Thyroid gland (tissue), 4 donors: Measurements from ENCODE around the gene NUFIP1. TPM values are rescaled to one million over a fixed set of nuclear protein-coding genes. Genes with fewer than 3 reads are reported as not detected.

ENCODE experiments used
- DNase-seq, 2 donors: peaks; one replicate each; pipeline ENCODE4 v3.0.0-alpha.2; 2019
- H3K27ac ChIP-seq, 3 donors: fragments of 200-600 bp; sonication (generic); 1 replicate in 2 of 3; 2 replicates in 1 of 3; pipeline ENCODE4 v1.5.1; 2016 to 2019; ENCODE audit warnings: mild to moderate bottlenecking in 1 of 3, moderate library complexity in 1 of 3
- H3K27me3 ChIP-seq: fragments of 200-600 bp; sonication (generic); one replicate; pipeline ENCODE4 v1.5.1; 2019
- H3K36me3 ChIP-seq, 2 donors: fragments of 200-600 bp; sonication (generic); one replicate each; pipeline ENCODE4 v1.5.1; 2016 to 2019
- H3K4me1 ChIP-seq, 2 donors: fragments of 200-600 bp; sonication (generic); one replicate each; pipeline ENCODE4 v1.5.1; 2017 to 2019
- H3K4me3 ChIP-seq, 3 donors: fragments of 200-600 bp; sonication (generic); replicated peaks in 1 of 3; 1 replicate in 2 of 3; 2 replicates in 1 of 3; pipeline ENCODE4 v1.5.1; 2016; ENCODE audit warnings: mild to moderate bottlenecking in 1 of 3
- H3K9me3 ChIP-seq: fragments of 200-600 bp; sonication (generic); one replicate; pipeline ENCODE4 v1.5.1; 2017
- CTCF ChIP-seq, 6 experiments: fragments of 200-600 bp in 3 of 6; fragments of 450-650 bp in 3 of 6; sonication (generic) in 3 of 6; IDR thresholded peaks; one replicate each; pipeline ENCODE4 v1.5.1; 2016 to 2019; ENCODE audit warnings: antibody characterized with exemption in 6 of 6, mild to moderate bottlenecking in 2 of 6, inconsistent platforms in 1 of 6, moderate library complexity in 1 of 6
- POLR2A ChIP-seq, 2 donors: fragments of 450-650 bp; IDR thresholded peaks; one replicate each; pipeline ENCODE4 v1.6.1; 2017; ENCODE audit warnings: antibody characterized with exemption in 2 of 2, mild to moderate bottlenecking in 2 of 2, moderate library complexity in 1 of 2
- WGBS, 2 donors: methylation state at CpG; one replicate each; pipeline ENCODE4 v1.1.5; 2017; 5-methylcytosine and 5-hydroxymethylcytosine counted together
- intact Hi-C: fragments of 100-400 bp; cut with DNase I; formaldehyde crosslinking; loops from one replicate; pipeline ENCODE4 v1.15.1; 2023
- total RNA-seq, 4 donors: library from RNA; depleted of rRNA; stranded (reverse); fragments of >200 nt; gene quantifications; one replicate each; pipeline ENCODE4 v1.2.3, GENCODE V29; 2016

Gene NUFIP1
- total RNA-seq, 4 donors from 2014 or later: 3.2 to 4.3 (median 3.5) TPM

GRCh38 chr13:44972956-44973581 lies 16.2 kb downstream of the NUFIP1 start:
- H3K36me3 ChIP-seq: peaks cover 0 to 6% of the 10 kb centered on the region in 2 donors
- 13 to 14% methylated on average over 3 of the region's 3 CpGs for WGBS, 2 donors
- H3K27me3 ChIP-seq: no peaks in the 10 kb centered on the region
- DNase-seq: no peak
- no peak overlapping the region for H3K27ac ChIP-seq
- TF ChIP-seq POLR2A (IDR thresholded peaks at IDR 0.05): no peak
- peak; percentile 25 to 59 (median 42) for TF ChIP-seq CTCF (IDR thresholded peaks at IDR 0.05)
- peaks cover 3 to 9% of the 10 kb centered on the region in 2 donors for H3K4me1 ChIP-seq
- intact Hi-C loops: loop anchor here (10.0 kb wide), 1 partner anchor 58 kb away; no protein-coding TSS in a partner anchor
- H3K9me3 ChIP-seq: no peaks in the 10 kb centered on the region
- H3K4me3 ChIP-seq: no peak overlapping the region

DNA sequence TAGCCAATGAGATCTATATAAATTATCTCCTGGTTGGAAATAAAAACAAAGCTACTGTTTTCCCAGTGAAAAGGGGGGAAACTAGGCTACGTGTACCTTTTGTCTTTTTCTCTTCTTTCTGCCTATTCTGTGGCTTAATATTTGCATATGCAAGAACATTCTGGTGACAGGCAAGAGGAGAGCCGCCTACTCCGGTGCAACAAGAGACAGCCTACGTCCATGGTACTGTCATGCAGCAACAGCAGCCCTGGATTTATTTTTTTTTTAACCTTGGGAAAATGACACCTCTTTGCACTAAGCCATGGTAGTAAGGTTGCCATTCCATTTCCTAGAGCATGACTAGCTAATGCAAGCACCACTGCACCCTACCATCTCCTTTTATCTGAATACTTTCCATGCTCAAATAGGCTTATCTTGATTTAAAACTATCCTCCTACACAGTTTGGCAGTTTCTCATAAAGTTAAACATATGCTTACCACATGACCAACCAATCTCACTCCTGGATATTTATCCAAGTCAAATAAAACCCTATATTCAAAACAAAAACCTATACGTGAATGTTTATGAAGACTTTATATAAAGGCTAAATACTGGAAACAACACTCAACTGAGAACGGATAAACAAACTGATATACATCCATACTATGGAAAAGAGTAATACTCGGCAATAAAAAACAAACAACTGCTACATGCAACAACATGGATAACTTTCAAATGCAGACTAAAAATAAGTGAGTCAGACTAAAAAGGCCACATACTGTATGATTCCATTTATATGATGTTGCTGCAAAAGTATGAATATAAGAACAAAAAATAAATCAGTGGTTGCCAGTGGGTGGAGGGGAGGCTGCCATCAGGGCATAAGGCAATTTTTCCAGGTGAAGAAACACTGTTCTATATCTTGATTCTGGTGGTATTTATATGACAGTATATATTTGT lies 17.3 kb downstream of the NUFIP1 start:
- Histone ChIP-seq H3K4me3 (no peak overlapping the region), H3K27ac (no peak overlapping the region), H3K9me3 (no peaks in the 10 kb centered on the region), H3K27me3 (no peaks in the 10 kb centered on the region), H3K4me1 (peaks cover 3 to 9% of the 10 kb centered on the region in 2 donors), H3K36me3 (no peaks in the 10 kb centered on the region)
- no peak for DNase-seq
- TF ChIP-seq CTCF (IDR thresholded peaks at IDR 0.05): no peak
- TF ChIP-seq POLR2A (IDR thresholded peaks at IDR 0.05): no peak
- intact Hi-C loops: loop anchor here (10.0 kb wide), 1 partner anchor 57 kb away; no protein-coding TSS in a partner anchor
- WGBS, 2 donors: 94 to 95% methylated on average over 7 of the region's 7 CpGs

DNA sequence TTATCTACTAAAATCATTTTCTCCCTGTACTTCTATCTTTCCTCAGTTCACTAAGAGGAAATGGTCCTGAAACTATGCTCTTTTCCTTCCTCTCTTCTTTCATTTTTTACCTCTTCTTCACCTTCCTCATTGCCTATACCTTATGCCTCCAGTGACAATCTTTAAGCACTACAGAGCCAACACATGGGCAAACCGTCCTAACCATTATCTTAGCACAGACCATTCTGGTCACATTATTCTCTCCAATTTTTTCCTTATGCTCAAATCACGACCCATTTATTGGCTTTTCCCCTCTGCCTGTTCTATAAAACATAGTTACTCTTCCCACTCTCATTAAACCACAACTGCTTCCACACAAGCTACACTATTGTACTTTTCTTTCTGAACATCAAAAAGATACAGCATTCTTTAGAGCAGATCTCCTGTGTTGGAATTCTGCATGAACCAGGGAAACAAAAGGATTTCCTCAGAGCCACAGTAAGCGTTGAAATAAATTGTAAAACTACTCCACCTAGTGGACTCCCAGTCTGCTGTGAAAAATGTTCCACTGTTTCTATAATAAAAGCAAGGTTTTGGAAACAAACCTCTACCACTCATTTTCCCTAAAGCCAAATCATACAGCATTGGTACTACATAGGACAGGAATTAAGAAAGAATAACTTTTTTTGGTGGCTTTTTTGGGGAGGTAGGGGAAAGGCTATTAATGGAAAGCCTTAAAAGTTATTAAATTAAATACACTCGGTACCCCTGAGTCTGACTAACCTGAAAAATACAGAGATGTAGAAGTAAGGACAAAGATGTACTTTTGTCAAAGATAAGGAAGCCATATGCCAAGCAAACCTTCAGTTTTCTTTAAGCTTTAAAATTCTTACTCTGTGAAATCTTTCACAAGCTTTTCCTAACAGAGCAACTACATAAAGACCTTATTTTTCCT lies 19.5 kb downstream of the NUFIP1 start:
- DNase-seq: no peak
- intact Hi-C loops: loop anchor here (10.0 kb wide), 1 partner anchor 55 kb away; no protein-coding TSS in a partner anchor
- Histone ChIP-seq H3K27ac (peak overlapping the region in 1 of 3 donors; percentile 41), H3K4me3 (no peak overlapping the region), H3K27me3 (no peaks in the 10 kb centered on the region), H3K4me1 (peaks cover 3 to 9% of the 10 kb centered on the region in 2 donors), H3K9me3 (no peaks in the 10 kb centered on the region), H3K36me3 (peaks cover 0 to 10% of the 10 kb centered on the region in 2 donors)
- 61 to 62% methylated on average over 4 of the region's 4 CpGs for WGBS, 2 donors
- TF ChIP-seq POLR2A (IDR thresholded peaks at IDR 0.05) (no peak), CTCF (IDR thresholded peaks at IDR 0.05) (peak; percentile 57 to 86 (median 75))

DNA sequence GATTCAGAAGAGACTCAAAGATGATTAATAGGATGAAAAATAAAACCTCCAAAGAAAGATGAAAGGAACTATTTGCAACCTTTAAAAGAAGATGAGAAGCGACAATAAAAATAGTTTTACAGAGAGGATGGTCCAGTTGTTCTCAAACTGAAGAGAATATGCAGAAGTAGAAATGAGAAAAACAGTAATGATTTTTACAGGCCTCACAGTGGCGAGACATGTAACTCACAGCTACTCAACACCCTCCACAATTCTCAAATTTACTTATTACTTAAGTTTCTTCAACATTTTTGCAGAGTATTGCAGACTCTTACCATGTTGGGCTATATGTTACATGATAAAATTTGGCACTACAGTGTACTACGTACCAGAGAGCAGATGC lies 20.8 kb downstream of the NUFIP1 start:
- H3K27ac ChIP-seq: no peak overlapping the region
- WGBS, 2 donors: 90 to 95% methylated on average over 3 of the region's 3 CpGs
- H3K4me3 ChIP-seq: no peak overlapping the region
- TF ChIP-seq CTCF (IDR thresholded peaks at IDR 0.05) (no peak), POLR2A (IDR thresholded peaks at IDR 0.05) (no peak)
- peaks cover 0 to 3% of the 10 kb centered on the region in 2 donors for H3K4me1 ChIP-seq
- H3K36me3 ChIP-seq: peaks cover 0 to 13% of the 10 kb centered on the region in 2 donors
- H3K9me3 ChIP-seq: no peaks in the 10 kb centered on the region
- no peak for DNase-seq
- no peaks in the 10 kb centered on the region for H3K27me3 ChIP-seq
- intact Hi-C loops: no loop called here
